Measurements from ENCODE around the gene UBFD1. TPM values are rescaled to one million over a fixed set of nuclear protein-coding genes. Genes with fewer than 3 reads are reported as not detected.
"Not testable (repeated sequence)": the region's sequence is repeated elsewhere in the genome, so short reads cannot be mapped to it uniquely, and the experiment has no call there.

Gene UBFD1
- total RNA-seq, 1 donor from 2014 or later = 57.6 TPM

GRCh38 chr16:23597003-23597756, 39.7 kb downstream of the UBFD1 start:
- intact Hi-C loops (cut with micrococcal nuclease) = loop anchor here (5.0 to 10.0 kb wide), 6 partner anchors 160 to 1435 kb away; partner anchors contain the start of gene RBBP6

DNA sequence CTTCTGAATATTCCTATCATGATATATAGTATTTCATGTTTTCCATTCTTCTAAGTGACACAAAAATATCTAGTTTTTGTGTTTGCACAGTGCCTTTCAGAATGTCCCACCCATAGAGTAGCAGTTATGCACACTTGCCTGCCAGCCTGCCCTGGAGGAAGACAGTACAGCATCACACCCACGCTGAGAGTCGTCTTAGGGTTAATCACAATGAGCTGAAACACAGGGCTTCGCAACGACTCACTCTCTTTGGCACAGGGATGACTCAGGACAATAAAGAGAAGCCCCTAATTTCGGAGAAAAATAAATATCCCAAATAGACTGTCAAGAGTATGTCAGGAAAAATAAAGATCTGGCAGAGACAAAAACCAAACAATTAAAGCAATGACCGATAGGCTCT, 50.2 kb downstream of the UBFD1 start:
- intact Hi-C loops (cut with micrococcal nuclease) = no loop called here

DNA sequence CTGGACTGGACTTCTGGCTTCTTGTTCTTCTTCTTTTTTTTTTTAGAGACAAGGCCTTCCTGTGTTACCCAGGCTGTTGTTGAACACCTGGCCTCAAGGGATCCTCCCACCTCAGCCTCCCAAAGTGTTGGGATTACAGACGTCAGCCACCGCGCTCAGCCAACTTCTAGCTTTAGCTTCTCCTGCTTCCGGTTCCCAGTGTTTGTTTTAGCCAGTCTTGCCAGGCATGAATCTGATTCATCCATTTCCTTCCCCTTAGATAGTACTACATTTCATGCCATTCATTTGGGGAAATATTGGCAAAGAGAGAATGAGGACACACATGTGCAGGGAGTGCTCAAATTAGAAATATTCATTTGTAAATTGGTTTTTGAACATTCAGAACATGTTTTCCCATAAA, 50.7 kb downstream of the UBFD1 start:
- intact Hi-C loops (cut with micrococcal nuclease) = no loop called here

GRCh38 chr16:23609929-23610328, 52.4 kb downstream of the UBFD1 start:
- intact Hi-C loops (cut with micrococcal nuclease) = no loop called here

DNA sequence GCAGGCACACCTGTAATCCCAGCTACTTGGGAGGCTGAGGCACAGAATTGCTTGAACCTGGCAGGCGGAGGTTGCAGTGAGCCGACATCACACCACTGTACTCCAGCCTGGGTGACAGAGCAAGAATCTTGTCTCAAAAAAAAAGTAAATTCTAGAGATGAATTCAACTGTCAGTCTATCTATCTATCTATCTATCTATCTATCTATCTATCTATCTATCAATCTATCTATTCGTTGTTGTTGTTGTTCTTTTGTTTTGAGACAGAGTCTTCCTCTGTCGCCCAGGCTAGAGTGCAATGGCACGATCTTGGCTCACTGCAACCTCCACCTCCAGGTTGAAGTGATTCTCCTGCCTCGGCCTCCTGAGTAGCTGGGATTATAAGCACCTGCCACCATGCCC, 53.4 kb downstream of the UBFD1 start:
- intact Hi-C loops (cut with micrococcal nuclease) = not testable (repeated sequence)

DNA sequence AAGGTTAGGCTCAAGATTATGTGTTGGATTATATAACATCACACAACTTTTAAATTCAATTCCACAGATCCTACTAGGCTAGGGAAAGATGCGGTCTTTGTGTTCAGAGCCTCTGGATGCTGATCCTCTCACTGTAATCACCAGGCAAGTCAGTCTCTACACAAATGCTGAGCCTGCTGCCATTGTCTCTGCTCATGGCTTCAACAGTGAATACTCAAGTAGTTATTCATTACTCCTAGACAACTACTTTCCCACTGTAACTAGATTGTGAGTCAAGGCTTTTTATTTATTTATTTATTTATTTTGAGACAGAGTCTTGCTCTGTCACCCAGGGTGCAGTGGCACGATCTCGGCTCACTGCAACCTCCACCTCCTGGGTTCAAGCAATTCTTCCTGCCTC, 54.4 kb downstream of the UBFD1 start:
- intact Hi-C loops (cut with micrococcal nuclease) = no loop called here

- intact Hi-C loops (cut with micrococcal nuclease) = no loop called here
Measured at GRCh38 chr16:23615805-23616204, 58.3 kb downstream of the UBFD1 start.

Other genes with a start within 250 kb of the UBFD1 start
- gene COG7, start 104.5 kb upstream of the UBFD1 start, total RNA-seq = 24.0 and 25.4 TPM in 2 replicates
- 92.4 and 96.3 TPM in 2 replicates for gene GGA2, start 47.2 kb upstream of the UBFD1 start, total RNA-seq
- gene EARS2, start 377 bp upstream of the UBFD1 start, total RNA-seq = 19.8 and 20.2 TPM in 2 replicates
- gene NDUFAB1, start 38.6 kb downstream of the UBFD1 start, total RNA-seq = 90.3 and 97.2 TPM in 2 replicates
- gene PALB2, start 83.6 kb downstream of the UBFD1 start, total RNA-seq = 26.8 and 27.2 TPM in 2 replicates
- 106 and 107 TPM in 2 replicates for gene DCTN5, start 83.7 kb downstream of the UBFD1 start, total RNA-seq
- gene PLK1, start 121.2 kb downstream of the UBFD1 start, total RNA-seq = 73.4 and 78.1 TPM in 2 replicates
- gene ERN2, start 155.5 kb downstream of the UBFD1 start, total RNA-seq = not detected in 2 replicates
- not detected in 2 replicates for gene CHP2, start 197.3 kb downstream of the UBFD1 start, total RNA-seq

Measured in T-helper 1 cell treated with Interleukin-12 subunit alpha and Interleukin-12 subunit beta and Interleukin-4 antibody, amounts not matched to agents 30 ng/mL and 1 ng/mL, for 36 hours (primary cell).